Measurements from ENCODE around the gene ZBTB21.

- TF ChIP-seq CTCF (IDR thresholded peaks at IDR 0.05) = no peak
- TF ChIP-seq TCF7L2 (IDR thresholded peaks at IDR 0.05; ENCODE audit: low read depth, low read length) = no peak
Measured at GRCh38 chr21:42028766-42029425, 18.7 kb upstream of the ZBTB21 start.
